GM19455 (cell line): ENCODE results near the gene PLXNA4.

Source experiments
- ATAC-seq: cut with Tn5 transposase; IDR thresholded peaks from one replicate; pipeline ENCODE4 v1.9.1; 2021; ENCODE audit not compliant: unreplicated experiment

PLXNA4 gene

DNA sequence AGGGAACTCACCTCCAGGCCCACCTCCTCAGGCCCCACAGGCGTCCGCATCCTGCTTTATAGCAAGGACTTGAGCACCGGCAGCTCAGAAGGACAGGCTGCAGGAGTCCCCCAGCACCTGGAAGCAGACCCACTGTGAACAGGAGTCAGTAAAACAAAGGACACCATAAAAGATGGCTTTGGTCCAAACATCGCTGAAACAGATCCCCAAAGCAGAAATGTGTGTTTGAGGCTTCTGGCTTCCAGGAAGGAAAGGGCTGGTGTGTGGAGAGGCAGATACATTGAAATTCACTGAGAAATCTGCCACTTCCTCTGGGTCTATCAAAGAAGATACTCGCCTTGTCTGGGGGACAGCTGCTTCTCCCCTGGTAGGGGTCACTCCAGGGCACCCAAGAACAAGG is 286.2 kb downstream of the PLXNA4 start:
- no peak for ATAC-seq

GRCh38 chr7:132286836-132287235 is 289.4 kb downstream of the PLXNA4 start:
- no peak for ATAC-seq

DNA sequence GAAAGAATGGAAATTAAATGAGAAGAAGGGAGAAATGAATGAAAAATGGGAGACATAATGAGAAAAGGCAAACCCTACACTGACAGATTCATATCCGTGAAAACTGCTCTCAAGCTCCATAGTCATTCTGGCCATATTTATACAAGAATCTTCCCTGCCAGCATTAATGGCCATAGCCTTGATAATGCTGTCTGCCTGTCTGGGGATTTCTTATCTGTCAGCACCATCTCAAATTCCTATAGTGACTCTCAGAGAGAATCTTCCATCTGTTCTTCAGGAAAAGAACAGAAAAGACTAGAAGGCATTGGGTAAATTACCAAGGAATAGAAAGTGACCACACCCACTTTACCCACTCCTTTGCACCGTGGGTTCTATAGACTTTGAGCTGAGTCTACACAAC is 295.9 kb downstream of the PLXNA4 start:
- no peak for ATAC-seq

GRCh38 chr7:132279718-132280117 is 296.6 kb downstream of the PLXNA4 start:
- no peak for ATAC-seq

- no peak for ATAC-seq
Observed at GRCh38 chr7:132276976-132277725, 299.1 kb downstream of the PLXNA4 start.

GRCh38 chr7:132276234-132276630 is 300.0 kb downstream of the PLXNA4 start:
- no peak for ATAC-seq

- no peak for ATAC-seq
Observed at GRCh38 chr7:132275416-132276233, 300.6 kb downstream of the PLXNA4 start.

DNA sequence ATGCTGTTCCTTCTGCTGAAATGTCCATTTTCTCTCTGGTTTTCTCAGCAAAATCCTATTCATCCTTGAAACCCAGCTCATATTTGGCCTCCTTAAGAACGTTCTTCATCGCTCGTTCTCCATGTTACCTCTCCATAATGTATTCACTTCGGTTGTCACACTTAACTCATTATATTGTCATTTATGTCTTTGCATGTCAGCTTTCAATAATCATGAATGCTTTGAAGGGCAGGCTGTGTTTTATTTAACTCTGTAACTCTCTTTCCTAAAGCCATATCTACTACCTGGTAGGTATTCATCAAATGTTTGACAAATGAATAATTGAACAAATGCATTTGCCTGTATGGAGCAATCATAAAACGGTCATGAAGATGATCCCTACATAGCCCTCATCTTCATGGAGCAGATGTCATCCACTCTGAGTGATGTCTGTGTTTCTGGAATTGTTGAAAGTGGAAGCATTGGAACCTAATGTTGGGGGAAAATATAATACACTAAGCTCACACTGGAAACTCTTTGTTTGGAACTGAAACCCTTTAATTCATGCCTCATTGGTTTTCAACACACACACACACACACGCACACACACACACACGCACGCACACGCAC is 303.4 kb downstream of the PLXNA4 start:
- no peak for ATAC-seq

GRCh38 chr7:132270517-132270916 is 305.8 kb downstream of the PLXNA4 start:
- no peak for ATAC-seq

- ATAC-seq: no peak
Observed at GRCh38 chr7:132269718-132270117, 306.6 kb downstream of the PLXNA4 start.

GRCh38 chr7:132263151-132263550 is 313.1 kb downstream of the PLXNA4 start:
- no peak for ATAC-seq

- ATAC-seq: no peak
Observed at GRCh38 chr7:132262160-132262470, 314.2 kb downstream of the PLXNA4 start.

DNA sequence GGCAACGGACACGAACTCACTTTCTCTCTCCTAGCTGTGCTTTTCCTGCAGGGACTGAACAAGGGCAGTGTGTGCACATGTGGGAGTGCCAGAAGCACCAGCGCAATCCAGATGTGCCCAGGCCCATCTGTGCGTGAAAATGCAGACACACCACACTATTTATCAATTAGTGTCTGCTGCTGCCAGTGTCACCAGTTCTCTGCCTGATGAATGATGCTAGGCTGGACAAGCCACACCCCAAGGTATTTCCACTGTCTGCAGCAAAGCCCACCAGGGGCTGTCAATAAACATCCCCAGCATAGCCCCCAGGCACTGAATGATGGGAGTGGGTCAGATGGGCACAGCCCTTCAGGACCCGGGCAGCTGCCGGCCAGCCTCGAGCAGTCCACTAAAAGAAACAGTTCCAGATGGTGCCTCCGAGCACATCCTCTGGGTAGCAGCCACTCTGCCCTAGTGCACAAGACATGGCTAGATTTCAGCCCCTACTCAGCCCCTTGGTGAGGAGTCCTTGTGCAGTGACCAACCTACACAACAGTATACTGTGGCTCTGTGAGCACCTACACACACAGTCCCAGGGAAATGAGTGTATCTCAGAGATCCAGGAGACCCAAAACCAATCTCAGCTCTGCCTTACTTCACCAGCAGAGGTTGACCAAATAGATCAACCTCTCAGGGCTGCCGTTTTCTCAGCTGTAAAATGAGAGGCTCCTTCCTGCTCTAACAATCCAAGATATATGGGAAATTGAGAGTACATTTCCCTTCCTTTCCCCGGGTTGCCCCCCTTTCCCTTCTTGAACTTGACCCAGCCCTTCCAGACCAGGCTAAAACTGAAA is 314.7 kb downstream of the PLXNA4 start:
- no peak for ATAC-seq

DNA sequence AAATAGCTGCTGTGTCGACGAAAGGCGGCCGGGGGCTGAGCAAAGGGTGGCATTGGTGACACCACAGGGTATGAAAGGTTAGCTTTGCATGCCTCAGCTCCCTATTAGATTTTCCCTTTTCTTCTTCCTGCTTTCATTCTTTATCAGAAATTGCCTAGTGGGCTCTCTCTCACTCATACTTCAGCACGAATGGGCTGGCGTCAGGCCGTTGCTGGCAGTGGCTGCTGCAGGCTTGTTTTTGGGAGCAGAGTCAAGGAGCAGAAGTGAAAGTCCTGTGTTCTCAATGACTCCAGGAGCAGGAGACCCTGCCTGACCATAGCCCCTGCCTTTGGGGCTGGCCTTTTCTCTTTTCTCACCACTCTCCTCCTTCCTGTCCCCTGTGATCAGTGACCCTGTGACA is 318.0 kb downstream of the PLXNA4 start:
- ATAC-seq: no peak

DNA sequence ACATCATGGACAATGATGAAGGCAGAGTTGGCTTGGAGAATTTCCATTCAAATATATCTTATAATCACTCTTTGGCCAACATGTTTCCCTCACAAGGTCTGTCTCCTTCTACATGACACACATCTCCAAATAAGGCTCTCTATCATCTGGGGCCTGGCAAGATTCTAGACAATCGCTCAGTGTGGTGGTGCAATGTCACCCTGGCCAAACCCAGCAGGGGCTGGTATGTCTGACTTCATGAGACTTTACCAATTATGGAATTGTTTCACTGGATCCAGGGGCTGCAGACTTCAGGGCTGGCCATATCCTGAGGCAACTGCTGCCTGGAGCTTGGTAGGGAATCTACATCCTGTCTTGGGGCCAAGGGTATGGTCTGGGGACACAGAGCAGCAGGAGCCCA is 319.0 kb downstream of the PLXNA4 start:
- no peak for ATAC-seq

GRCh38 chr7:132256721-132257212 is 319.5 kb downstream of the PLXNA4 start:
- ATAC-seq: no peak

DNA sequence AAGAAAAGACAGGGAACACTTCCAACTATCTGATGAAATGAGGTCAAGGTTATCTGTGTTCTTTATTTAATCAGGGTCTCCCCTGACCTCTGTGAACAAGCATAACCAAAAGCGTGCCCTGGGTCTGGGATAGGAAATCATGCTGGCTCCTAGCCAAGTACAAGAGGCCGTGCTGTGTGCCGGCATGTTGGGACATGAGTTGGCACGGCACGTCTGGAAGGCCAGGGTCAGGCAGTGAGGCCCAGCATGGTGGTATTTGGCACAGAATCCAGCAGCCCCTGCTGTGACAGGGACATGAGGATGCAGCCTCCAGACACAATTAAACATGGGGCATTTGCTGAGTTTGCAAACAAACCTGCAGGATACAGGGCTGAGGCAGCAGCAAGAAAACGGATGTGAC is 320.4 kb downstream of the PLXNA4 start:
- no peak for ATAC-seq

DNA sequence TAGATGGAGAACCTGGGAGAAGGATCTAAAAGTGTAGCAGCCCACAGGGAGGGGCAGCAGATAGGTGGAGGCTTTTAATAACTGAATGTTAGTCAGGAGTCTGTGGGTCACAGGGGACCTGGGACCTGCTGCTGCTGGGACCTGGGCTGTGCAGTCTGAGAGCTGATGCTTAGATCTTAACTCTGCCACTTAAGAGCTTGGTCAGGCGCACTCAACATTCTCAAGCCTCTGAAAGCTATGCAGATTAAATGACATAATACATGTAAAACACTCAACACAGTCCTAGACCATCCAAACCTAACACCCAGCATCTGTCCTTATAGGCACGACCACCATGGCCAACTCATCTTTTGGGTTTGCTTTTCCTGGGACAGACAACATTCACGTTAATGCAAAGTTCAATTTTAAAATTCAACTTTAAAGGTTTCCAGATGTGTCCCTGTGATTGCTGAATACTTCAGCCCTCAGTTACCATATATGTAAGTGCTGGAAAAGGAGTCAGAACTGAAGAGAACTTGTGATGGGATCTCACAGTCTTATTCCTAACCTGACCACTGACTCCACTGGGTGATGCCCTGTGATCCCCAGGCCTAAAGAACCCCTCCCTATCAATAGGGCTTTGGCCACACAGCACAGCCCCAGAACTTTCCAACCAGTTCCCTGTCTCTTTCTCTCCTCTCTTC is 321.0 kb downstream of the PLXNA4 start:
- ATAC-seq: no peak

GRCh38 chr7:132254455-132254854 is 321.8 kb downstream of the PLXNA4 start:
- ATAC-seq: no peak

DNA sequence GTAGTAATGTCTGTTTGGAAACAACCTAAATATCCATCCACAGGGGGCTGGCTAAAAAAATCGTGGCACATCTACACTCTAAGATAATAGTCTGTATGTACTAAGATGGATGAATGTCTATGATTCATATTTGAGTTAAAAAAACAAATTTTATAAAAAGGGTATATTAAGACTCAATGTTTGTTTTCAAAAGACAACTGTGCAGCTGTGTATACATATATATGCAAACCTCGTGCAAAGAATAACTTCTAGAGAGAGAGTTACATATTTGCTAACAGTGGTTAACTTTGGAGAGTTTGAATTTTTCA is 323.5 kb downstream of the PLXNA4 start:
- ATAC-seq: no peak

- ATAC-seq: no peak
Observed at GRCh38 chr7:132251327-132251659, 325.0 kb downstream of the PLXNA4 start.
